ENCODE results near the gene TEX54.

Gene TEX54

DNA sequence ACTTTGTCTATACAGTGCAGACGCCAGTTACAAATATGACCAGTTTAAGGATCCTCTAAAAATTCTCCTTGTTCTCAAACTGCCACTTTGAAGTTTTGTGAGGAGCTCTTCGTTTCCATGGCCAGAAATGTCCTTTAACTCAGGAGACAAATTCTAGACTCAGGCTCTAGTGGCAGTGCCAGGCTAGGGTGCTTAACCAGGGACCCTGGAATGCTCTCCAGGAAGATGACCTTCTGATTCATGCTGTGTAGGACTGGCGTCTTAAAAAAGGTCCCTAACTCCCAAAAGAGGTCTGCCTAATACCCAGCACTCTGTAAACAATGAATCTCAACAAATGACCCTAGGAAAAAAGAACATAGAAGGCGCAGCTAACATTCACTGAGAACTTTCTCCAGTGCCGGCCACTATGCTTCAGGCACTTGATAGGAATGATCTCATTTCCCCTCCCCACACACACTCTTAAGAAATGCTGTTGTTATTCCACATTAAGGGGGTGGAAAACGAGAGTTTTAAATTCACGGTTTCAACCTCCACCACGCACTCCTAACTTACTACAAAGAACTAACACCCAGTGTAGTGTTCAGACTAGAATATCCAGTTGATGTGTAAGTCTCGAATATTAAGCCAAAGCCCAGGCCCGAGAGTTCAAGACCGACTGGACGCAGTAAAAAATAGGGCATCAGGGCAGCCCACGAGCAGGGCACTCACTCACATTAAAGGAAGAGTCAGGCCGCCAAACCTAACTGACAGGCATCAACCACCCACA, 28.1 kb downstream of the TEX54 start:
- peak overlapping the region; percentile 34; the same call in 1 of the 2 replicates for H3K27ac ChIP-seq
- peaks cover 6% of the 10 kb centered on the region for H4K20me1 ChIP-seq (ENCODE audit: insufficient read depth)
- H2AFZ ChIP-seq (ENCODE audit: low read depth): peak overlapping the region; percentile 63; the same call in 1 of the 2 replicates
- TF ChIP-seq, protein P1, sequence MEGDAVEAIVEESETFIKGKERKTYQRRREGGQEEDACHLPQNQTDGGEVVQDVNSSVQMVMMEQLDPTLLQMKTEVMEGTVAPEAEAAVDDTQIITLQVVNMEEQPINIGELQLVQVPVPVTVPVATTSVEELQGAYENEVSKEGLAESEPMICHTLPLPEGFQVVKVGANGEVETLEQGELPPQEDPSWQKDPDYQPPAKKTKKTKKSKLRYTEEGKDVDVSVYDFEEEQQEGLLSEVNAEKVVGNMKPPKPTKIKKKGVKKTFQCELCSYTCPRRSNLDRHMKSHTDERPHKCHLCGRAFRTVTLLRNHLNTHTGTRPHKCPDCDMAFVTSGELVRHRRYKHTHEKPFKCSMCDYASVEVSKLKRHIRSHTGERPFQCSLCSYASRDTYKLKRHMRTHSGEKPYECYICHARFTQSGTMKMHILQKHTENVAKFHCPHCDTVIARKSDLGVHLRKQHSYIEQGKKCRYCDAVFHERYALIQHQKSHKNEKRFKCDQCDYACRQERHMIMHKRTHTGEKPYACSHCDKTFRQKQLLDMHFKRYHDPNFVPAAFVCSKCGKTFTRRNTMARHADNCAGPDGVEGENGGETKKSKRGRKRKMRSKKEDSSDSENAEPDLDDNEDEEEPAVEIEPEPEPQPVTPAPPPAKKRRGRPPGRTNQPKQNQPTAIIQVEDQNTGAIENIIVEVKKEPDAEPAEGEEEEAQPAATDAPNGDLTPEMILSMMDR (conservative IDR thresholded peaks at IDR 0.05; ENCODE audit: low read depth, low read length): no peak
- H3K36me3 ChIP-seq (ENCODE audit: insufficient read depth): no peaks in the 10 kb centered on the region
- H3K4me3 ChIP-seq (IDR thresholded peaks at IDR 0.05; ENCODE audit: insufficient read depth, low read depth, low read length): peak overlapping the region; percentile 40
- peaks cover 39% of the 10 kb centered on the region for H3K4me1 ChIP-seq (ENCODE audit: low read depth, poor library complexity, severe bottlenecking)
- no peaks in the 10 kb centered on the region for H3K27me3 ChIP-seq (ENCODE audit: insufficient read depth, low read depth)
- peaks cover 20% of the 10 kb centered on the region for H3K79me2 ChIP-seq (ENCODE audit: insufficient read depth, low read depth)
- H3K9ac ChIP-seq: peak overlapping the region; percentile 66
- H3K4me2 ChIP-seq: peak overlapping the region; percentile 69

DNA sequence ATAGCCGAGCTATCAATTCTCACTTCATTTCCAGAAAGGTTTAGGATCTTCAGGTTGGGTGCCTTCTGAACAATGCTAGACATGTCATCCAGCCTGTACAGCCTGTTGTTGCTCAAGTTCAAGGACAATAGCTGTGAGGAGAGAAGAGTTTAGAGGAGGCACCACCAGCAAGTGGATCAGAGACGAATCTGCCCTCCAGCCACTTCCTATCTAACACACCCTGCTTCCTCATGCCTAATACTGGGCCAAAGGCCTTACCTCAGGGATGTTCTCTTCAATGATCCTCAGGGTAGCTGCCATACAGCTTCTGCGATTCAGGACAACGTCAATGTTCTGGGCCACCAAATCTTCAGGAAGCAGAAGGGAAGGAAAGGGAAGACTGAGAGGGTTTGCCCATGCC, 31.6 kb downstream of the TEX54 start:
- no peak overlapping the region for H3K9ac ChIP-seq
- H3K27ac ChIP-seq: no peak overlapping the region
- H3K36me3 ChIP-seq (ENCODE audit: insufficient read depth): no peaks in the 10 kb centered on the region
- H3K27me3 ChIP-seq (ENCODE audit: insufficient read depth, low read depth): no peaks in the 10 kb centered on the region
- H3K4me2 ChIP-seq: no peak overlapping the region
- TF ChIP-seq, protein P1 (conservative IDR thresholded peaks at IDR 0.05; ENCODE audit: low read depth, low read length): no peak
- H4K20me1 ChIP-seq (ENCODE audit: insufficient read depth): peaks cover 6% of the 10 kb centered on the region
- peaks cover 20% of the 10 kb centered on the region for H3K79me2 ChIP-seq (ENCODE audit: insufficient read depth, low read depth)
- H2AFZ ChIP-seq (ENCODE audit: low read depth): no peak overlapping the region
- H3K4me3 ChIP-seq (IDR thresholded peaks at IDR 0.05; ENCODE audit: insufficient read depth, low read depth, low read length): no peak overlapping the region
- peaks cover 13% of the 10 kb centered on the region for H3K4me1 ChIP-seq (ENCODE audit: low read depth, poor library complexity, severe bottlenecking)

DNA sequence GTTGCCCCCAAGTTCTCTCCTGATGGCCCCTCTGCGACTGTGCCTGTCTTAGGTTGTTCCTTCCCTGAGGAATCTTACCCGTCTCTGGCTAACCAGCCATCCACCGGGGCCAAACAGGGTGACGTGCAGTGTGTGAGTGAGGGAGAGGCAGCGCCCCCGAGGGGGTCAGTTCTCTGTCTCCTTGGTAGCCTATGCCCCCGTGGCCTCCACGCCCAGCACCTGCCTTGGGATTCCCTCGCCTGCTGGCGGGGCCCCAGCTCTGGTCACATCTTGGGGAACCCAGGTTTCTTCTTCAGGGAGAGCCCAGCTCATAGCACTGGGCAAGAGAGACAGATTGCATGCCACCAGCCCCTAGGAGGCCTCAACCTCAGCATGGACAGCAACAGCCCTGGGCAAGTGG, 33.2 kb downstream of the TEX54 start:
- peaks cover 6% of the 10 kb centered on the region for H4K20me1 ChIP-seq (ENCODE audit: insufficient read depth)
- H3K4me3 ChIP-seq (IDR thresholded peaks at IDR 0.05; ENCODE audit: insufficient read depth, low read depth, low read length): no peak overlapping the region
- TF ChIP-seq, protein P1 (conservative IDR thresholded peaks at IDR 0.05; ENCODE audit: low read depth, low read length): no peak
- H3K27me3 ChIP-seq (ENCODE audit: insufficient read depth, low read depth): no peaks in the 10 kb centered on the region
- H2AFZ ChIP-seq (ENCODE audit: low read depth): no peak overlapping the region
- no peak overlapping the region for H3K9ac ChIP-seq
- H3K27ac ChIP-seq: no peak overlapping the region
- no peak overlapping the region for H3K4me2 ChIP-seq
- peaks cover 13% of the 10 kb centered on the region for H3K4me1 ChIP-seq (ENCODE audit: low read depth, poor library complexity, severe bottlenecking)
- peaks cover 13% of the 10 kb centered on the region for H3K79me2 ChIP-seq (ENCODE audit: insufficient read depth, low read depth)
- H3K36me3 ChIP-seq (ENCODE audit: insufficient read depth): no peaks in the 10 kb centered on the region; the same call in 1 of the 2 replicates

DNA sequence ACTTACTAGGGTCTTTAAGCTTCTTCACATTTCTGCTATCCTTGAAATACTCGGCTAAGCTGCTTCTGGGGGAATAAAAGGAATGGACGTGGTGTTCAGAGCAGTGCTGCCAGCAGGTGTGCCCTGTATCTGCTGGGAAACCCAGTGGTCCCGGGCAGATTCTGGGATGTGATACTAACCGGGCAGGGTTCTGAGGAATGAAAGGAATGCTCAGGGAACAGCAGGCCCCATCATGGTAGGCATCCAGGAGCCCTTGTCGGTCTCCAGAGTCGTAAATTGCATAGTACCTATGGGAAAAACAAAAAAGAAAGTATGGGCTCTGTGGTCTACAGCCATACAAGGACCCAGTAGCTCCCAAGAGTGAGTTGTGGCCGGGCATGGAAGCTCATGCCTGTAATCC, 36.4 kb downstream of the TEX54 start:
- Histone ChIP-seq H3K27ac (no peak overlapping the region), H3K4me1 (ENCODE audit: low read depth, poor library complexity, severe bottlenecking) (peaks cover 4% of the 10 kb centered on the region), H3K27me3 (ENCODE audit: insufficient read depth, low read depth) (no peaks in the 10 kb centered on the region), H3K4me3 (IDR thresholded peaks at IDR 0.05; ENCODE audit: insufficient read depth, low read depth, low read length) (no peak overlapping the region), H4K20me1 (ENCODE audit: insufficient read depth) (no peaks in the 10 kb centered on the region), H2AFZ (ENCODE audit: low read depth) (no peak overlapping the region), H3K9ac (no peak overlapping the region), H3K36me3 (ENCODE audit: insufficient read depth) (no peaks in the 10 kb centered on the region; the same call in 1 of the 2 replicates), H3K4me2 (no peak overlapping the region), H3K79me2 (ENCODE audit: insufficient read depth, low read depth) (peaks cover 3% of the 10 kb centered on the region; the same call in 1 of the 2 replicates)
- TF ChIP-seq, protein P1 (conservative IDR thresholded peaks at IDR 0.05; ENCODE audit: low read depth, low read length): no peak
